ENCODE results near the gene EPHB6.

EPHB6 gene

DNA sequence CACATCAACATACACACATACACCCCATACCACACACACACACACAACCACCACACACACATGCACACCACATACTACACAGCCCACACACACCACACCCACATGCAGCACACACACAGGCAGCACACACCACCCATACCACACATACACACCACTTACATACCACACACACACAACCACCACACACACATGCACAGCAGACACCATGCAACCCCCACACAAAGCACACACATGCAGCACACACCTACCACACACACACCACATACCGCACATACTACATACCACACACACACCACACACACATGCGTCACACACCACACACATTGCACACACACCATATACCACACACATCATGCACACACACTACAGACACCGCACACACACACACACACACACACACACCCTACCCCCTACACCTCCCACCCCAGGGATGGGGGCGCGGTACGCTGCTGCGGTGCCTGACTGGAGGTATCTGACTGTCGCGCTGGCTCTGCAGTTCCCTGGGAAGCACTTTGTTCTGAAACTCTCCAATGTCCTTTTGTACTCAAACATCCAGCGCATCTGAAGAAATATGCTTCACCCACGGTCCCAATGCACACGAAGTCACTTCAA, 36.1 kb downstream of the EPHB6 start:
- DNase-seq (ENCODE audit: low read depth, low spot score) = no peak
- Histone ChIP-seq H3K27ac (no peak overlapping the region), H3K36me3 (ENCODE audit: insufficient read depth, low read length) (no peaks in the 10 kb centered on the region), H3K4me3 (no peak overlapping the region), H3K9ac (ENCODE audit: insufficient read length) (no peak overlapping the region), H3K9me3 (ENCODE audit: low read depth, low read length) (no peaks in the 10 kb centered on the region)
- TF ChIP-seq EZH2 (IDR thresholded peaks at IDR 0.05) = no peak

GRCh38 chr7:142891490-142892082, 36.7 kb downstream of the EPHB6 start:
- H3K9ac ChIP-seq (ENCODE audit: insufficient read length) = no peak overlapping the region
- H3K27ac ChIP-seq = no peak overlapping the region
- H3K36me3 ChIP-seq (ENCODE audit: insufficient read depth, low read length) = no peaks in the 10 kb centered on the region
- H3K4me3 ChIP-seq = no peak overlapping the region
- DNase-seq (ENCODE audit: low read depth, low spot score) = no peak
- TF ChIP-seq POLR2AphosphoS5 (IDR thresholded peaks at IDR 0.05; ENCODE audit: borderline replicate concordance, low read depth, low read length) (no peak), EZH2 (IDR thresholded peaks at IDR 0.05) (no peak), FOXP2 (optimal IDR thresholded peaks at IDR 0.05; ENCODE audit: control extremely low read depth, extremely low read length, insufficient read depth) (no peak)
- H3K9me3 ChIP-seq (ENCODE audit: low read depth, low read length) = no peaks in the 10 kb centered on the region

DNA sequence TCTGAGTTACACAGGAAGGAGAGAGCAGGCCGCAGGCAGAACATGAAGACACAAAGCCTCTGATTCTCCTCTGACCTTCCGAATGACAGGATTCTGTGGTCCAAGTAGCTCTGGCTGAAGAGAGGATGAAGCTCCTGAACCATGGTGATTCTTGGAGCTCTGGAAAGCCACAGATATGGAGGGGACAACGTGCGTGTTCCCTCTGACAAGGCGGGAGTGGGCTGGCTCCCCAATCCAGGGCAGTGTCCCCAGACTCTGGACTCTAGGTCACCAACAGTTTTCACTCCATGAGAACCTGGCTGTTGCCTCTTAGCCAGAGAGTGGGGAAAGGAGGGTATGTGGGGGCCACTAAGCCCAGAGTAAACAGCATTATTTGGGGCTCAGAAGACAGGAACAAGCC, 38.1 kb downstream of the EPHB6 start:
- no peak for DNase-seq (ENCODE audit: low read depth, low spot score)
- H3K9me3 ChIP-seq (ENCODE audit: low read depth, low read length) = no peaks in the 10 kb centered on the region
- no peaks in the 10 kb centered on the region for H3K36me3 ChIP-seq (ENCODE audit: insufficient read depth, low read length)
- no peak overlapping the region for H3K4me3 ChIP-seq
- H3K9ac ChIP-seq (ENCODE audit: insufficient read length) = no peak overlapping the region
- TF ChIP-seq POLR2AphosphoS5 (IDR thresholded peaks at IDR 0.05; ENCODE audit: borderline replicate concordance, low read depth, low read length) (no peak), EZH2 (IDR thresholded peaks at IDR 0.05) (no peak), FOXP2 (optimal IDR thresholded peaks at IDR 0.05; ENCODE audit: control extremely low read depth, extremely low read length, insufficient read depth) (no peak)
- no peak overlapping the region for H3K27ac ChIP-seq

DNA sequence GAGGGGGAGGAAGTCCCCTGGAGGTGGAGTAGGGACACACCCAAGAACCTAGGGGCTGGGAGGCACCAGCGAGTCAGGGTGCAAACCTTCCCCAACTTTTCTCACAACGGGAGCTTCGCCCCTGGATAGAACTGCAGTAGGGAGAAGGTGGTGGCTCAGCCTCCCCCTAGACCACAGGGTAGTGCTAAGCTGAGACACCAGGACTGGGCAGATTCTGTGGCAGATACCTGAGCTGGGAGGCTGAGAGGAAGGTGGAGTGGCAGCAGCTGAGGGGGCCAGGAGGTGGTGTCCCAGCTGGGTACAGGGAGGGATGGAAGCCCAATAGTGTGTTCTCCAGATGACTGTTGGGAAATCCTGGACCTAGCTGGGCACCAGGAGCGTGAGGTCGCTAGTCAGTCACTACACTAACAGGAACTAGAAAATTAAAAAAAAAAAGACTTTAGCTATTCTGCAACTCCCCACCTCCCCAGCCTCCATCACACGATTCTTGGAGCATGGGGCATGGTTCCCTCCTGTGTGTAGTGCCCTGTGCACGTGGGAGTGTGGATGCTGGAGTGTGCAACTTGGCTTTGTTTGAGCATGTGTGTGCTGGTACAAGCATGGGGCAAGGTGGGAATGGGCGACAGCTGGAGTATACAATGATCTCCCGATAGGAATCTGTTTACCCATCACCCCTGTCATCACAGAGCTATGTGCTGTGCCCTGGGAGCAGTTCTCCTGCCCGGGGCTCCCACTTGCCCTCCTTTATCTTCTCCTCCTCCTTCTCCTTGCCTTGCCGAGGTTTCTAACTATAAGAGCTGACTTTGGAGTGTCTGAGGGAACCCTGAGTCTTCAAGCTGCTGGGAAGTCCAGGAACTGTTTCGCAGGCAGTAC, 39.5 kb downstream of the EPHB6 start:
- TF ChIP-seq EZH2 (IDR thresholded peaks at IDR 0.05) (no peak), POLR2AphosphoS5 (IDR thresholded peaks at IDR 0.05; ENCODE audit: borderline replicate concordance, low read depth, low read length) (no peak), FOXP2 (optimal IDR thresholded peaks at IDR 0.05; ENCODE audit: control extremely low read depth, extremely low read length, insufficient read depth) (no peak)
- no peak overlapping the region for H3K4me3 ChIP-seq
- no peak overlapping the region for H3K27ac ChIP-seq
- no peaks in the 10 kb centered on the region for H3K9me3 ChIP-seq (ENCODE audit: low read depth, low read length)
- DNase-seq (ENCODE audit: low read depth, low spot score) = no peak
- H3K9ac ChIP-seq (ENCODE audit: insufficient read length) = no peak overlapping the region
- H3K36me3 ChIP-seq (ENCODE audit: insufficient read depth, low read length) = no peaks in the 10 kb centered on the region

DNA sequence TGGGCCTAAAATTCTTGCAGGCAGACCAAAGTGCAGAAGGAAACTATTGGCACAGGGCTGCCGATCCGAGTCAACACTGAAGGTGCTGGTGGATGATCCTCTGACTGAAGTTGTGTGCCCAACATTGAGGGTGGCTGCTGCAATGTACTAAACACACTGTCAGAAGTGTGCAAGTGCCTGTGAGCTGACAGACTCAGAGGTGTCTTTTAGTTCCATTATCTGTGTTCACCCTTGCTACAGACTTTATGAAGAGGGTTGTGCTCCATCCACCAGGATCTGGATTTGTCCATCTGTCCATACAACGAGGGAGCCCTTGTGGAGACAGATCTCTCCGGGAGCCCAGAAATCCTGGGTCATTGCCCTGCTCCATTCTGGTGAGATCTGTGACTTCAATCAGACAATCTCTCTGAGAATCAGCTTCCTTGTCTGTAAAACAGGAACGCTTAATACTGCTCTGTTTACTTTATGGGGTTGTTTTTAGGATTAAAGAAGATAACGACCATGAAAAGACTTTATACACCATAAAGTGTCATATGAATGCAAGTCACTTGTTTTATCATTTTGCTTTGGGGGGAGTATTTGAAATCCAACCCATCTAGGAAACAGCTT, 40.2 kb downstream of the EPHB6 start:
- no peak for DNase-seq (ENCODE audit: low read depth, low spot score)
- Histone ChIP-seq H3K9me3 (ENCODE audit: low read depth, low read length) (no peaks in the 10 kb centered on the region), H3K27ac (no peak overlapping the region), H3K9ac (ENCODE audit: insufficient read length) (no peak overlapping the region), H3K4me3 (no peak overlapping the region), H3K36me3 (ENCODE audit: insufficient read depth, low read length) (no peaks in the 10 kb centered on the region)
- TF ChIP-seq POLR2AphosphoS5 (IDR thresholded peaks at IDR 0.05; ENCODE audit: borderline replicate concordance, low read depth, low read length) (no peak), EZH2 (IDR thresholded peaks at IDR 0.05) (no peak), FOXP2 (optimal IDR thresholded peaks at IDR 0.05; ENCODE audit: control extremely low read depth, extremely low read length, insufficient read depth) (no peak)

GRCh38 chr7:142896151-142896550, 41.3 kb downstream of the EPHB6 start:
- Histone ChIP-seq H3K9ac (ENCODE audit: insufficient read length) (no peak overlapping the region), H3K27ac (no peak overlapping the region), H3K4me3 (no peak overlapping the region), H3K9me3 (ENCODE audit: low read depth, low read length) (no peaks in the 10 kb centered on the region), H3K36me3 (ENCODE audit: insufficient read depth, low read length) (no peaks in the 10 kb centered on the region)
- DNase-seq (ENCODE audit: low read depth, low spot score) = no peak
- no peak for TF ChIP-seq FOXP2 (optimal IDR thresholded peaks at IDR 0.05; ENCODE audit: control extremely low read depth, extremely low read length, insufficient read depth)
- TF ChIP-seq POLR2AphosphoS5 (IDR thresholded peaks at IDR 0.05; ENCODE audit: borderline replicate concordance, low read depth, low read length) = no peak
- no peak for TF ChIP-seq EZH2 (IDR thresholded peaks at IDR 0.05)

DNA sequence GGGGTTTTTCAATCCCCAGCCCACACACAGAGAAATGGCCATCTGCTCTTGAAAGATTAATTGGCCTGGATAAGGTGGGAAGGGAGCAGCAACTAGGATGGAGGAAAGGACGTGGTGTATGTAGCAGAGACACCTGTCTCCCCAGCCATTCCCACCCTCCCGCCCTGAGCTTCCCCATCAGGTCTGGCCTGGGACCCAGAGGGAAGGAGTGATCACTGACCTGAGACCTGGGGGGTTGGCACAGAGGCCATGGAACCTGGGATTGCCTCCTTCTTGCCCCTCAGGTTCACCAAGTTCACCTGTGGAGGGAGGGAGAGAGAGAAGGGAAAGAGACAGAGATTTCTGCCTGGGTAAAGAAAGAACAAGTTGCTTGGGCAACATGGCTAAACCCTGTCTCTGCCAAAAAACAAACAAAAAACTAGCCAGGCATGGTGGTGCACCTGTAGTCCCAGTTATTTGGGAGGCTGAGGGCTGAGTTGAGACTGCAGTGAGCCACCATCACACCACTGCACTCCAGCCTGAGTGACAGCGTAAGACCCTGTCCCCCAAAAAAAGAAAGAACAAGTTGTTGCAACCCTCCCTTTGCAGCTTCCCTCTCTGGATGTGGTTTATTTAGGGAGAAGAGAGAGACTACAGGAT, 42.0 kb downstream of the EPHB6 start:
- Histone ChIP-seq H3K27ac (no peak overlapping the region), H3K4me3 (no peak overlapping the region), H3K9ac (ENCODE audit: insufficient read length) (no peak overlapping the region), H3K9me3 (ENCODE audit: low read depth, low read length) (no peaks in the 10 kb centered on the region), H3K36me3 (ENCODE audit: insufficient read depth, low read length) (no peaks in the 10 kb centered on the region)
- no peak for DNase-seq (ENCODE audit: low read depth, low spot score)
- TF ChIP-seq POLR2AphosphoS5 (IDR thresholded peaks at IDR 0.05; ENCODE audit: borderline replicate concordance, low read depth, low read length) (no peak), FOXP2 (optimal IDR thresholded peaks at IDR 0.05; ENCODE audit: control extremely low read depth, extremely low read length, insufficient read depth) (no peak), EZH2 (IDR thresholded peaks at IDR 0.05) (no peak)

GRCh38 chr7:142897691-142898090, 42.8 kb downstream of the EPHB6 start:
- H3K9me3 ChIP-seq (ENCODE audit: low read depth, low read length) = no peaks in the 10 kb centered on the region
- DNase-seq (ENCODE audit: low read depth, low spot score) = no peak
- H3K36me3 ChIP-seq (ENCODE audit: insufficient read depth, low read length) = no peaks in the 10 kb centered on the region
- no peak overlapping the region for H3K4me3 ChIP-seq
- no peak overlapping the region for H3K27ac ChIP-seq
- no peak overlapping the region for H3K9ac ChIP-seq (ENCODE audit: insufficient read length)
- TF ChIP-seq POLR2AphosphoS5 (IDR thresholded peaks at IDR 0.05; ENCODE audit: borderline replicate concordance, low read depth, low read length) (no peak), EZH2 (IDR thresholded peaks at IDR 0.05) (no peak), FOXP2 (optimal IDR thresholded peaks at IDR 0.05; ENCODE audit: control extremely low read depth, extremely low read length, insufficient read depth) (no peak)

Measured in SK-N-MC (cell line).